HCT116 (cell line): ENCODE results near the gene APOOL. TPM values are rescaled to one million over a fixed set of nuclear protein-coding genes. Genes with fewer than 3 reads are reported as not detected.

Experiments
- ATAC-seq: fragments of 200-7000 bp; cut with Tn5 transposase; 2 replicates; pipeline ENCODE4 v1.9.1; 2020; ENCODE audit warnings: mild to moderate bottlenecking, moderate library complexity
- BruUV-seq: library from RNA; stranded (reverse); fragments of 400-500 nt; replicated peaks from 2 replicates; lab custom pipeline; 2021; lab: Mats Ljungman, UMichigan
- CTCF ChIA-PET: fragments of 300-600 bp; sonication (Branson Sonifier 250); formaldehyde crosslinking; loops from one replicate; lab custom pipeline; 2021; ENCODE audit warnings: antibody characterized with exemption; lab: Charles Lee
- POLR2A ChIA-PET: fragments of 300-600, 350-600 bp; sonication (Branson Sonifier 250); formaldehyde crosslinking; loops from one replicate; lab custom pipeline; 2021; ENCODE audit warnings: antibody characterized with exemption; lab: Charles Lee
- RAD21 ChIA-PET, 2 experiments: fragments of 300-600 bp; sonication (Branson Sonifier 250); formaldehyde crosslinking; loops; one replicate each; lab custom pipeline; 2023; ENCODE audit warnings: low total read pairs in 2 of 2; ENCODE audit not compliant: uncharacterized antibody in 2 of 2, unreplicated experiment in 2 of 2, low non-redundant PET in 1 of 2; lab: Charles Lee
- DNase-seq: peaks from one replicate; pipeline ENCODE4 v3.0.0-alpha.2; 2010; ENCODE audit warnings: low read depth, low spot score
- H2AFZ ChIP-seq: fragments of 200-600 bp; shearing (Covaris generic), sonication (generic); 2 replicates; pipeline ENCODE4 v1.6.1; 2017; ENCODE audit warnings: low read depth, mixed run types, mixed read lengths, antibody characterized with exemption, low read length; ENCODE audit not compliant: poor library complexity, severe bottlenecking
- H3K27ac ChIP-seq: 2 replicates; pipeline ENCODE4 v1.5.1; 2012; ENCODE audit warnings: low read depth, low read length
- H3K27me3 ChIP-seq: fragments of 200-600 bp; sonication (generic); 2 replicates; pipeline ENCODE4 v1.6.1; 2016; ENCODE audit warnings: mixed run types, low read length, mixed read lengths; ENCODE audit not compliant: insufficient read depth
- H3K36me3 ChIP-seq, 2 experiments: fragments of 200-500 bp in 1 of 2; fragments of 200-600 bp in 1 of 2; sonication (Bioruptor generic) in 1 of 2; sonication (generic) in 1 of 2; 2 replicates each; pipeline versions ENCODE4 v1.5.1 to v1.6.1; 2014 to 2016; ENCODE audit warnings: low read length in 2 of 2, inconsistent platforms in 1 of 2, mixed read lengths in 1 of 2, mixed run types in 1 of 2; ENCODE audit not compliant: insufficient read depth in 2 of 2, control insufficient read depth in 1 of 2
- H3K4me1 ChIP-seq, 2 experiments: fragments of 200-600 bp in 1 of 2; sonication (generic) in 1 of 2; 2 replicates each; pipeline versions ENCODE4 v1.5.1 to v1.6.1; 2012 to 2017; ENCODE audit warnings: low read length in 2 of 2, inconsistent platforms in 1 of 2, mild to moderate bottlenecking in 1 of 2, mixed read lengths in 1 of 2, mixed run types in 1 of 2, moderate library complexity in 1 of 2; ENCODE audit not compliant: insufficient read depth in 2 of 2, control insufficient read depth in 1 of 2
- H3K4me2 ChIP-seq: fragments of 200-600 bp; sonication (generic); 2 replicates; pipeline ENCODE4 v1.6.1; 2017; ENCODE audit warnings: mixed run types, low read length, mixed read lengths
- H3K4me3 ChIP-seq, 2 experiments: fragments of 200-600 bp in 1 of 2; sonication (generic) in 1 of 2; replicated peaks in 1 of 2; 2 replicates each; pipeline ENCODE4 v1.5.1; 2011 to 2016; ENCODE audit warnings: low read length in 2 of 2, control low read depth in 1 of 2, low read depth in 1 of 2, mild to moderate bottlenecking in 1 of 2, mixed read lengths in 1 of 2, mixed run types in 1 of 2
- H3K79me2 ChIP-seq: fragments of 200-600 bp; sonication (generic); 2 replicates; pipeline ENCODE4 v1.6.1; 2017; ENCODE audit warnings: mild to moderate bottlenecking, mixed run types, low read length, moderate library complexity, mixed read lengths; ENCODE audit not compliant: insufficient read depth
- H3K9ac ChIP-seq: fragments of 200-600 bp; sonication (generic); 2 replicates; pipeline ENCODE4 v1.6.1; 2016; ENCODE audit warnings: low read length, mixed read lengths
- H3K9me2 ChIP-seq: fragments of 200-600 bp; sonication (generic), shearing (Covaris generic); 2 replicates; pipeline ENCODE4 v1.6.1; 2017; ENCODE audit warnings: mixed run types, mild to moderate bottlenecking, moderate library complexity; ENCODE audit not compliant: insufficient read depth
- H3K9me3 ChIP-seq, 2 experiments: fragments of 200-500 bp in 1 of 2; fragments of 200-600 bp in 1 of 2; sonication (Bioruptor generic) in 1 of 2; sonication (generic) in 1 of 2; 2 replicates each; pipeline ENCODE4 v1.6.1; 2014 to 2017; ENCODE audit warnings: low read length in 2 of 2, mixed read lengths in 2 of 2, inconsistent platforms in 1 of 2, low read depth in 1 of 2, mild to moderate bottlenecking in 1 of 2, mixed run types in 1 of 2, moderate library complexity in 1 of 2; ENCODE audit not compliant: control insufficient read depth in 1 of 2, insufficient read depth in 1 of 2
- H4K20me1 ChIP-seq: fragments of 200-600 bp; sonication (generic), shearing (Covaris generic); 2 replicates; pipeline ENCODE4 v1.6.1; 2017; ENCODE audit warnings: mixed run types, mild to moderate bottlenecking, moderate library complexity; ENCODE audit not compliant: insufficient read depth
- EZH2phosphoT487 ChIP-seq: fragments of 200-600 bp; IDR thresholded peaks from 2 replicates; pipeline ENCODE4 v1.6.1; 2018; ENCODE audit warnings: antibody characterized with exemption, borderline replicate concordance
- RAD21 ChIP-seq: IDR thresholded peaks from 2 replicates; pipeline ENCODE4 v1.6.1; 2012; ENCODE audit warnings: low read depth, mild to moderate bottlenecking
- SIN3A ChIP-seq: IDR thresholded peaks from 2 replicates; pipeline ENCODE4 v1.6.1; 2012; ENCODE audit warnings: low read depth
- YY1 ChIP-seq: IDR thresholded peaks from 2 replicates; pipeline ENCODE4 v1.6.1; 2011; ENCODE audit warnings: low read length, low read depth, moderate library complexity, mild to moderate bottlenecking; ENCODE audit not compliant: insufficient replicate concordance; ENCODE audit errors: extremely low read depth
- ZNF274 ChIP-seq: fragments of 200-500 bp; sonication (Bioruptor generic); IDR thresholded peaks from 2 replicates; pipeline ENCODE4 v1.6.1; 2014; ENCODE audit warnings: mild to moderate bottlenecking, low read depth, low read length, inconsistent platforms
- intact Hi-C: fragments of 100-400 bp; cut with micrococcal nuclease; formaldehyde crosslinking; loops from 2 replicates; pipeline ENCODE4 v1.10.0; 2022
- total RNA-seq: library from RNA; stranded (reverse); gene quantifications from one replicate; pipeline ENCODE4 v1.2.1, GENCODE V29; 2021; ENCODE audit not compliant: unreplicated experiment
- TF ChIP-seq, protein P1 (sequence below), 3 experiments: fragments of 200-600 bp in 1 of 3; sonication (generic) in 1 of 3; IDR thresholded peaks in 2 of 3; conservative IDR thresholded peaks in 1 of 3; 2 replicates each; pipeline ENCODE4 v1.5.1; 2012 to 2017; ENCODE audit warnings: low read depth in 2 of 3, low read length in 2 of 3, antibody characterized with exemption in 1 of 3, borderline replicate concordance in 1 of 3, control low read depth in 1 of 3, mild to moderate bottlenecking in 1 of 3, mixed read lengths in 1 of 3, mixed run types in 1 of 3, moderate library complexity in 1 of 3; ENCODE audit not compliant: insufficient read depth in 1 of 3

Gene APOOL
- total RNA-seq, 1 experiment from 2014 or later = 24.5 TPM

DNA sequence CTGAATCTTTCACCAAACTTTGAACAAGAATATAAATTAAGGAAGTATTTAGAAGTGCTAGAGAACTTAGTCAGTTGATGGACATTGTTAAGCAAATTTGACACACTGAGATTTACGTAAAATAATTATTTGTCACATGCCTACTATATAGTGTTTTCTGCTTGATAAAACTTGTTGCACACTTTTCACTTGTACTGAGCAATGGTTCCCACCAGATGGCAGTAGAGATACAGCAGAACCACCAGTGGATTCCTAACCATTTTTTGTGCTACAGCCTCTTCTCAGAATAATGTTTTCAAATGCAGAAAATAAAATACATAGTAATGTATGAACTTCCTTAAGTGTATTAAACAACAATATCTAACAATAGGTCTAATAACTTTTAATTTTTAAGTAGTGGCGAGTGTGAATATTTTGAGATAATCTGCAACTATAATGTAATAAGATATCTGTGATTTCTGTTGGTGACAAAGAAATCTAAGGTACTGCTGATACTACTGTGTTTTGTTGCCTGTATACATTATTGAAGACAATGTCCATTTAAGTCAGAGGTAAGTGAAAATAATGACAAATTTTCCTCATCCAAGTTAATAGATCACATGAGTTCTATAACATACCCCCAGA is 81.2 kb downstream of the APOOL start:
- RAD21 ChIA-PET = no interaction called here
- Histone ChIP-seq H3K4me1 (no peaks in the 10 kb centered on the region), H3K4me2 (no peak overlapping the region), H3K36me3 (no peaks in the 10 kb centered on the region; a peak in 1 of 4 replicates), H3K79me2 (no peaks in the 10 kb centered on the region), H3K27me3 (no peaks in the 10 kb centered on the region), H2AFZ (no peak overlapping the region), H3K9me3 (no peaks in the 10 kb centered on the region), H3K4me3 (no peak overlapping the region), H3K9ac (no peak overlapping the region), H3K9me2 (no peaks in the 10 kb centered on the region), H4K20me1 (no peaks in the 10 kb centered on the region), H3K27ac (no peak overlapping the region)
- CTCF ChIA-PET = no interaction called here
- peak; percentile 58 for ATAC-seq
- peak; percentile 1 for DNase-seq
- TF ChIP-seq RAD21 = peak; percentile 24
- TF ChIP-seq ZNF274 = no peak
- no peak for TF ChIP-seq EZH2phosphoT487
- TF ChIP-seq, protein P1, sequence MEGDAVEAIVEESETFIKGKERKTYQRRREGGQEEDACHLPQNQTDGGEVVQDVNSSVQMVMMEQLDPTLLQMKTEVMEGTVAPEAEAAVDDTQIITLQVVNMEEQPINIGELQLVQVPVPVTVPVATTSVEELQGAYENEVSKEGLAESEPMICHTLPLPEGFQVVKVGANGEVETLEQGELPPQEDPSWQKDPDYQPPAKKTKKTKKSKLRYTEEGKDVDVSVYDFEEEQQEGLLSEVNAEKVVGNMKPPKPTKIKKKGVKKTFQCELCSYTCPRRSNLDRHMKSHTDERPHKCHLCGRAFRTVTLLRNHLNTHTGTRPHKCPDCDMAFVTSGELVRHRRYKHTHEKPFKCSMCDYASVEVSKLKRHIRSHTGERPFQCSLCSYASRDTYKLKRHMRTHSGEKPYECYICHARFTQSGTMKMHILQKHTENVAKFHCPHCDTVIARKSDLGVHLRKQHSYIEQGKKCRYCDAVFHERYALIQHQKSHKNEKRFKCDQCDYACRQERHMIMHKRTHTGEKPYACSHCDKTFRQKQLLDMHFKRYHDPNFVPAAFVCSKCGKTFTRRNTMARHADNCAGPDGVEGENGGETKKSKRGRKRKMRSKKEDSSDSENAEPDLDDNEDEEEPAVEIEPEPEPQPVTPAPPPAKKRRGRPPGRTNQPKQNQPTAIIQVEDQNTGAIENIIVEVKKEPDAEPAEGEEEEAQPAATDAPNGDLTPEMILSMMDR (IDR thresholded peaks at IDR 0.05 in 2 of 3, conservative IDR thresholded peaks at IDR 0.05 in 1 of 3; ENCODE audit: borderline replicate concordance in 1 of 3, insufficient read depth in 1 of 3, low read depth in 2 of 3, low read length in 2 of 3) = peak in 2 of 3 experiments; percentile 60 to 64; a peak in 4 of 6 replicates
- TF ChIP-seq YY1 = no peak
- intact Hi-C loops = no loop called here
- BruUV-seq = no TSS peak
- POLR2A ChIA-PET = no interaction called here

DNA sequence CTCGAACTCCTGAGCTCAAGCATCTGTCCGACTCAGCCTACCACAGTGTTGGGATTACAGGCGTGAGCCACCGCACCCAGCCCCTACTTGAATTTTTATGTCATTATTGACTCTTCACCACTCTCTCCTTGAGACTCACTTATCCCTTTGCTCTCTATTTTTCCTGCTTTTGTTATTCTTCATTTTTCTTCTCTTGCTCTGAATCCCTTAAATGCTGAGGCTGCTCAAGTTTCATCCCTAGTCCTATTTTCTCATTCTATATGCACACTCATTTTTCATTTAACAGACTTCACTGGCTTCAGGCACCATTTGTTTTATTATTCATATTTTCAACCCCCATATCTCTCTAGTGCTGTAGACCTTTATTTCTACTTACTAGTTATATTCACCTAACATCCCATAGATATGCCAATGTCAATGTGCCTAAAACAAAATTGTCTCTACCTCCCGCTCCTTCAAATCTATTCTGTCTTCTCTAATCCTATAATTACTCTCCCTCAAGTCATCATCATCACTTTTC is 85.7 kb downstream of the APOOL start:
- H3K36me3 ChIP-seq = no peaks in the 10 kb centered on the region; a peak in 1 of 4 replicates
- no peak overlapping the region for H3K27ac ChIP-seq
- no peaks in the 10 kb centered on the region for H3K9me2 ChIP-seq
- intact Hi-C loops = no loop called here
- POLR2A ChIA-PET = no interaction called here
- H3K9me3 ChIP-seq = no peaks in the 10 kb centered on the region
- H3K4me3 ChIP-seq = no peak overlapping the region
- no peak for DNase-seq
- TF ChIP-seq EZH2phosphoT487 = no peak
- TF ChIP-seq SIN3A = no peak
- no peak overlapping the region for H3K9ac ChIP-seq
- no peaks in the 10 kb centered on the region for H3K27me3 ChIP-seq
- no peaks in the 10 kb centered on the region for H3K79me2 ChIP-seq
- H3K4me2 ChIP-seq = no peak overlapping the region
- RAD21 ChIA-PET = no interaction called here
- H4K20me1 ChIP-seq = no peaks in the 10 kb centered on the region
- no peak overlapping the region for H2AFZ ChIP-seq
- CTCF ChIA-PET = no interaction called here
- no peak for ATAC-seq
- no peaks in the 10 kb centered on the region for H3K4me1 ChIP-seq
- BruUV-seq = no TSS peak
